Osteoblast (primary cell): ENCODE measurements around the gene DHRSX. TPM values are rescaled to one million over a fixed set of nuclear protein-coding genes. Genes with fewer than 3 reads are reported as not detected.

Experiments used
- DNase-seq: peaks from one replicate; pipeline ENCODE4 v3.0.0; 2011; ENCODE audit warnings: low spot score, mixed read lengths; ENCODE audit not compliant: insufficient read length; ENCODE audit errors: missing footprints
- H2AFZ ChIP-seq: 2 replicates; pipeline ENCODE4 v1.6.0; 2011; ENCODE audit warnings: mild to moderate bottlenecking, low read length
- H3K27ac ChIP-seq: 2 replicates; pipeline ENCODE4 v1.5.1; 2011; ENCODE audit warnings: mild to moderate bottlenecking, low read depth, low read length, moderate library complexity
- H3K27me3 ChIP-seq: 2 replicates; pipeline ENCODE4 v1.6.0; 2012; ENCODE audit warnings: mild to moderate bottlenecking, control low read depth, inconsistent platforms, low read length, moderate library complexity; ENCODE audit not compliant: insufficient read depth
- H3K36me3 ChIP-seq: 2 replicates; pipeline ENCODE4 v1.5.1; 2011; ENCODE audit warnings: mild to moderate bottlenecking, low read length, control low read depth, moderate library complexity; ENCODE audit not compliant: insufficient read depth
- H3K4me1 ChIP-seq: 2 replicates; pipeline ENCODE4 v1.5.1; 2011; ENCODE audit warnings: mild to moderate bottlenecking, low read length, control low read depth, moderate library complexity; ENCODE audit not compliant: insufficient read depth
- H3K4me2 ChIP-seq: 2 replicates; pipeline ENCODE4 v1.6.0; 2011; ENCODE audit warnings: mild to moderate bottlenecking, low read length; ENCODE audit not compliant: insufficient read depth
- H3K4me3 ChIP-seq: fragments of 200-600 bp; sonication (generic); 3 replicates; pipeline ENCODE4 v1.5.1; 2012; ENCODE audit warnings: mild to moderate bottlenecking, low read length, inconsistent platforms; ENCODE audit not compliant: insufficient read depth
- H3K79me2 ChIP-seq: 2 replicates; pipeline ENCODE4 v1.6.0; 2012; ENCODE audit warnings: mild to moderate bottlenecking, low read length, control low read depth, inconsistent platforms; ENCODE audit not compliant: insufficient read depth
- H3K9me3 ChIP-seq: 2 replicates; pipeline ENCODE4 v1.5.1; 2011; ENCODE audit warnings: low read depth, low read length, control low read depth
- H4K20me1 ChIP-seq: 2 replicates; pipeline ENCODE4 v1.6.0; 2012; ENCODE audit warnings: mild to moderate bottlenecking, low read length, control low read depth; ENCODE audit not compliant: insufficient read depth
- total RNA-seq: library from RNA; depleted of rRNA; stranded (reverse); fragments of >200 nt; gene quantifications from 2 replicates; pipeline ENCODE4 v1.2.3, GENCODE V29; 2012
- TF ChIP-seq, protein P1 (sequence below): IDR thresholded peaks from 2 replicates; pipeline ENCODE4 v1.5.1; 2011; ENCODE audit warnings: mild to moderate bottlenecking, low read depth, low read length, moderate library complexity; ENCODE audit errors: extremely low read depth

DHRSX gene
- total RNA-seq, 1 donor = 37.6 TPM

DNA sequence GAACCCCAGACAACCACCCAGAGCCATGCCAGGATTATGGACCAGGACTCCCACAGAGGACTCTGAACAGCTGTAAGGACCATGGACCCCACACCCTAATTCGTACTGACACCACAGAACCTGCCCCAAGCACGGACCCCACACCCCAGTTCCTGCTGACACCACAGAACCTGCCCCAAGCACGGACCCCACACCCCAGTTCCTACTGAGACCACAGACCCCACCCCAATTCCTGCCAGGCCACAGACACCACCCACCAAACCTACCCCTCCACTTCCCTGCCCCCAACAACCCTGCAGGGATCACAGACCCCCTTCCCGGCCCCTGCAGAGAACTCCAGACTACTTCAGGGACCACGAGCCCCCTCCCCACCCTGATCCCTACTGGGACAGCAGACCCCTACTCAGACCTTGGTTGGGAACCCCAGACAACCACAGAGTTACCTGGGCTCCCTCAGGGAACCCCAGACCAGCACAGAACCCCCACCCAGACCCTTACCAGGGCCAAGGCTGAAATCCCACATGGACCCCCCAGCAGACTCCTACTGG, 1.4 kb upstream of the DHRSX start:
- Histone ChIP-seq H3K9me3 (no peaks in the 10 kb centered on the region), H3K36me3 (no peaks in the 10 kb centered on the region), H2AFZ (no peak overlapping the region), H3K4me2 (no peak overlapping the region), H3K4me1 (peaks cover 27% of the 10 kb centered on the region), H4K20me1 (peaks cover 14% of the 10 kb centered on the region), H3K27me3 (no peaks in the 10 kb centered on the region), H3K4me3 (no peak overlapping the region), H3K27ac (no peak overlapping the region), H3K79me2 (peaks cover 31% of the 10 kb centered on the region)
- TF ChIP-seq, protein P1, sequence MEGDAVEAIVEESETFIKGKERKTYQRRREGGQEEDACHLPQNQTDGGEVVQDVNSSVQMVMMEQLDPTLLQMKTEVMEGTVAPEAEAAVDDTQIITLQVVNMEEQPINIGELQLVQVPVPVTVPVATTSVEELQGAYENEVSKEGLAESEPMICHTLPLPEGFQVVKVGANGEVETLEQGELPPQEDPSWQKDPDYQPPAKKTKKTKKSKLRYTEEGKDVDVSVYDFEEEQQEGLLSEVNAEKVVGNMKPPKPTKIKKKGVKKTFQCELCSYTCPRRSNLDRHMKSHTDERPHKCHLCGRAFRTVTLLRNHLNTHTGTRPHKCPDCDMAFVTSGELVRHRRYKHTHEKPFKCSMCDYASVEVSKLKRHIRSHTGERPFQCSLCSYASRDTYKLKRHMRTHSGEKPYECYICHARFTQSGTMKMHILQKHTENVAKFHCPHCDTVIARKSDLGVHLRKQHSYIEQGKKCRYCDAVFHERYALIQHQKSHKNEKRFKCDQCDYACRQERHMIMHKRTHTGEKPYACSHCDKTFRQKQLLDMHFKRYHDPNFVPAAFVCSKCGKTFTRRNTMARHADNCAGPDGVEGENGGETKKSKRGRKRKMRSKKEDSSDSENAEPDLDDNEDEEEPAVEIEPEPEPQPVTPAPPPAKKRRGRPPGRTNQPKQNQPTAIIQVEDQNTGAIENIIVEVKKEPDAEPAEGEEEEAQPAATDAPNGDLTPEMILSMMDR = no peak
- DNase-seq = no peak

DNA sequence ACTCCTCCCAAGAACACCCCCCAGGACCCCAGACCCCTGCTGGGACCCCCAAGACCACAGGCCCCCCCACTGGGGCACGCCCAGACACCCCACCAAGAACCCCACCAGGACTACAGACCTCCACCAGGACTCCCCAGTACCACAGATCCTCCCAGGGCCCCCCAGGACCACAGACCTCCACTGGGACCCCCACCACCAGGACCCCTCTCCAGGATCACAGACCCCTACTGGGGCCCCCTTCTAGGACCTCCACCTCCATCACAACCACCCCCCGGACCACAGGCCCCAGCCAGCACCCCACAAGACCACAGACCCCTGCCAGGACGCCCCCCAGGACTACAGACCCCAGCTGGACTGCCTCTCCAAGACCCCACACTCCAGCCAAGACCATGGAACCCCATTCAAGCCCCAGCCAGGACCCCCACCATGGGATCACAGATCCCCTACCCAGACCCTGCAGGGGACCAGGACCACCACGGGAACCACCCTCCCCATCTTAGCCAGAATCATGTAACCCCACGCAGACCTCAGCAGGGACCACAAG, 855 bp upstream of the DHRSX start:
- H3K79me2 ChIP-seq = peaks cover 35% of the 10 kb centered on the region
- peaks cover 15% of the 10 kb centered on the region for H4K20me1 ChIP-seq
- no peak overlapping the region for H3K4me2 ChIP-seq
- H3K9me3 ChIP-seq = no peaks in the 10 kb centered on the region
- TF ChIP-seq, protein P1 = no peak
- H3K4me3 ChIP-seq = no peak overlapping the region
- H3K36me3 ChIP-seq = no peaks in the 10 kb centered on the region
- no peak overlapping the region for H3K27ac ChIP-seq
- H2AFZ ChIP-seq = no peak overlapping the region
- DNase-seq = no peak
- H3K27me3 ChIP-seq = no peaks in the 10 kb centered on the region
- peaks cover 29% of the 10 kb centered on the region for H3K4me1 ChIP-seq

DNA sequence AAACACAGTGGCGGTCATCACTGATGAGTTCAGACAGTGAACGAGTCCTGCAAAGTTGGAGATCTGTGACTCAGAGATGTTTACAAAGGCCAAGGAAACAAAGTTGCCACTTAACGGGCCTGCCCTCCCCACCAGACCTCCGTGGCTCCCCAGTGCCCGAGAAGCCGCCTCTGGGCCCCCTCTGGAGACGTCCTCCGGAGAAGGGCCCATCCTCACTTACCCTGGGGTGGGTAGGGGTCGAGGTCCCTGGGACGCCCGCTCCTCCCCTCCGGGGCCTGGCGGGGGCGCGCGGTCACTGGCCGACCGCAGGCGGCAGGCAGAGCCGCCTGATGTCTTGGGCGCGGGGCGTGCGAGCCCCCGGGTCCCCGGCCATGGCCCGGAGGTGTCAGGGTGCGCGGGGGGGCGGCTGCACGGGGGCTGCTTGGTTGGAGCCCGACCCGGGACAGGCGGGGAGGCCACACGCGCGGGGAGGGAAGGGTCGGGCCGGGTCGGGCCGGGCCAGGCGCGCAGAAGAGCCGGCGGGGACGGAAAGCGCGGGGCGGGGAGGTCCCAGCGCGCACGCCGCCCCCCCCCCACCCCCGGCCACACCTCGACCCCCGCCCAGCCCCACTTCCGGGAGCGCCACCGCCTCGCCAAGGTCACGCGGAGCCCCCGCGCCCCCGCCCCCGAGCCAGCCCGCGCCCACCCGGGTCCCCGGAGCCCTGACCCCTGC, 529 bp downstream of the DHRSX start:
- Histone ChIP-seq H3K79me2 (peaks cover 48% of the 10 kb centered on the region), H4K20me1 (peaks cover 18% of the 10 kb centered on the region), H3K36me3 (peaks cover 6% of the 10 kb centered on the region), H3K4me1 (peaks cover 29% of the 10 kb centered on the region), H3K27ac (peak overlapping the region; percentile 71), H3K4me2 (peak overlapping the region; percentile 73), H3K4me3 (peak overlapping the region; percentile 85), H3K9me3 (no peaks in the 10 kb centered on the region), H2AFZ (peak overlapping the region; percentile 47), H3K27me3 (no peaks in the 10 kb centered on the region)
- TF ChIP-seq, protein P1 = no peak
- DNase-seq = peak; percentile 96

DNA sequence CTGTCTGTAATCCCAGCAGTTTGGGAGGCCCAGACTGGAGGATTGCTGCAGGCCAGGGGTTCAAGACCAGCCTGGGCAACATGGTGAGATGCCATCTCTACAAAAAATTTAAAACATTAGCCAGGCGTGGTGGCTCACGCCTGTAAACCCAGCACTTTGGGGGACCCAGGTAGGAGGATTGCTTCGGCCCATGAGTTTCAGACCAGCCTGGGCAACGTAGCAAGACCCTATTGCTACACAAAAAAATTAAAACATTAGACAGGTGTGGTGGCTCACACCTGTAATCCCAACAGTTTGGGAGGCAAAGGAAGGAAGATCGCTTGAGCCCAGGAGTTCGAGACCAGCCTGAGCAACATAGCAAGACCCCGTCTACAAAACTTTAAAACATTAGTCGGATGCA, 1.3 kb downstream of the DHRSX start:
- Histone ChIP-seq H4K20me1 (peaks cover 18% of the 10 kb centered on the region), H3K27me3 (no peaks in the 10 kb centered on the region), H3K36me3 (peaks cover 6% of the 10 kb centered on the region), H3K79me2 (peaks cover 49% of the 10 kb centered on the region), H3K4me2 (peak overlapping the region; percentile 73), H2AFZ (no peak overlapping the region), H3K27ac (peak overlapping the region; percentile 71), H3K4me1 (peaks cover 29% of the 10 kb centered on the region), H3K9me3 (no peaks in the 10 kb centered on the region), H3K4me3 (peak overlapping the region; percentile 85)
- DNase-seq = no peak
- TF ChIP-seq, protein P1 = no peak
